BE2C (cell line): ENCODE measurements around the gene TXNRD1.

Experiments used
- DNase-seq: peaks from one replicate; pipeline ENCODE4 v3.0.0-alpha.2; 2020
- H3K27me3 ChIP-seq: fragments of 250-450 bp; sonication (Bioruptor Pico); 2 replicates; pipeline ENCODE4 v1.5.1; 2020; ENCODE audit warnings: mild to moderate bottlenecking
- H3K36me3 ChIP-seq: fragments of 250-450 bp; sonication (Bioruptor Pico); 2 replicates; pipeline ENCODE4 v1.5.1; 2020; ENCODE audit warnings: mild to moderate bottlenecking
- H3K4me1 ChIP-seq: fragments of 250-450 bp; sonication (Bioruptor Pico); 2 replicates; pipeline ENCODE4 v1.5.1; 2020
- H3K4me3 ChIP-seq: 2 replicates; pipeline ENCODE4 v1.5.1; 2011; ENCODE audit warnings: low read depth, low read length
- H3K9me3 ChIP-seq: fragments of 250-450 bp; sonication (Bioruptor Pico); 2 replicates; pipeline ENCODE4 v1.5.1; 2020
- TF ChIP-seq, protein P1 (sequence below): IDR thresholded peaks from 2 replicates; pipeline ENCODE4 v1.5.1; 2012; ENCODE audit warnings: mild to moderate bottlenecking, low read depth, low read length

The TXNRD1 gene

DNA sequence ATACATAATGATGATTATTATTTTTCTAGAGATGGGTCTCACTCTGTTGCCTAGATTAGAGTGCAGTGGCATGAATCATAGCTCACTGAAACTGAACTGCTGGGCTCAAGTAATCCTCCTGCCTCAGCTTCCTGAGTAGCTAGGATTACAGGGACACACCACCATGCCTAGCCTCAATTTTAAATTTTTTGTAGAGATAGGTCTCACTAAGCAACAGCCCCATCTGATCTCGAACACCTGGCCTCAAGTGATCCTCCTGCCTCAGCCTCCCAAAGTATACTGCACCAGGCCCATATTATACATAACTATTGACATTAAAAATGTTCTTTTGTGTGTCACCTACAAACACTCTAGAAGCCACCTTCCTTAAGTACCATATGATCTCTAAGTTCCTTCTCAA is 3.4 kb downstream of the TXNRD1 start:
- no peak for DNase-seq
- H3K27me3 ChIP-seq, result peaks cover 9% of the 10 kb centered on the region; the same call in 1 of the 2 replicates
- no peaks in the 10 kb centered on the region for H3K36me3 ChIP-seq
- TF ChIP-seq, protein P1, sequence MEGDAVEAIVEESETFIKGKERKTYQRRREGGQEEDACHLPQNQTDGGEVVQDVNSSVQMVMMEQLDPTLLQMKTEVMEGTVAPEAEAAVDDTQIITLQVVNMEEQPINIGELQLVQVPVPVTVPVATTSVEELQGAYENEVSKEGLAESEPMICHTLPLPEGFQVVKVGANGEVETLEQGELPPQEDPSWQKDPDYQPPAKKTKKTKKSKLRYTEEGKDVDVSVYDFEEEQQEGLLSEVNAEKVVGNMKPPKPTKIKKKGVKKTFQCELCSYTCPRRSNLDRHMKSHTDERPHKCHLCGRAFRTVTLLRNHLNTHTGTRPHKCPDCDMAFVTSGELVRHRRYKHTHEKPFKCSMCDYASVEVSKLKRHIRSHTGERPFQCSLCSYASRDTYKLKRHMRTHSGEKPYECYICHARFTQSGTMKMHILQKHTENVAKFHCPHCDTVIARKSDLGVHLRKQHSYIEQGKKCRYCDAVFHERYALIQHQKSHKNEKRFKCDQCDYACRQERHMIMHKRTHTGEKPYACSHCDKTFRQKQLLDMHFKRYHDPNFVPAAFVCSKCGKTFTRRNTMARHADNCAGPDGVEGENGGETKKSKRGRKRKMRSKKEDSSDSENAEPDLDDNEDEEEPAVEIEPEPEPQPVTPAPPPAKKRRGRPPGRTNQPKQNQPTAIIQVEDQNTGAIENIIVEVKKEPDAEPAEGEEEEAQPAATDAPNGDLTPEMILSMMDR, result no peak
- peaks cover 7% of the 10 kb centered on the region for H3K4me1 ChIP-seq
- H3K4me3 ChIP-seq, result no peak overlapping the region
- no peaks in the 10 kb centered on the region for H3K9me3 ChIP-seq

DNA sequence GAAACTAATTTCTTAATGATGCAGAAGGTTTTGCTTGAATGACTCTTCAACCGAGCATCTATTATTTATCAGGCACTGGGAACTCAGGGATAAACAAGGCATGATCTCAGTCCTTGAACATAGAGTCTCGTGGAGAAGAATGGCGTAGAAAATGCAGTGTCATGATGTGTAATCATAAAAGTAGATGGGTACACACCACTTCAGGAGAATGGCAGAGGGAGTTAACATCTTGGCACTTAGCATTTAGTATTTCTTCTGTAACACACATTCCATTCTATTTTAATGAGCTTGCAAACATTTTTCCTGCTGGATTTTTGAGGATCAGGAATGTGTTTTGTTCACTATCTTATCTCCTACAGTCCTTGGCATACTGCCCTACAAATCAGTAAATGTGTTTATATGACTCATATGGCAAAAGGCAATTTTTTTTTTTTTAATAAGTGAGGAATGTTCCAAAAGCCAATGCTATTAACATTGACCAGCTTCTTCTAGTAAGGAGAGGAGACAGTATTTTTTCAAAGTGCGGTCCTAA is 3.8 kb downstream of the TXNRD1 start:
- no peak for DNase-seq
- Histone ChIP-seq H3K9me3 (no peaks in the 10 kb centered on the region), H3K36me3 (no peaks in the 10 kb centered on the region), H3K4me1 (peaks cover 7% of the 10 kb centered on the region), H3K27me3 (peaks cover 9% of the 10 kb centered on the region; the same call in 1 of the 2 replicates), H3K4me3 (no peak overlapping the region)
- TF ChIP-seq, protein P1, result no peak

DNA sequence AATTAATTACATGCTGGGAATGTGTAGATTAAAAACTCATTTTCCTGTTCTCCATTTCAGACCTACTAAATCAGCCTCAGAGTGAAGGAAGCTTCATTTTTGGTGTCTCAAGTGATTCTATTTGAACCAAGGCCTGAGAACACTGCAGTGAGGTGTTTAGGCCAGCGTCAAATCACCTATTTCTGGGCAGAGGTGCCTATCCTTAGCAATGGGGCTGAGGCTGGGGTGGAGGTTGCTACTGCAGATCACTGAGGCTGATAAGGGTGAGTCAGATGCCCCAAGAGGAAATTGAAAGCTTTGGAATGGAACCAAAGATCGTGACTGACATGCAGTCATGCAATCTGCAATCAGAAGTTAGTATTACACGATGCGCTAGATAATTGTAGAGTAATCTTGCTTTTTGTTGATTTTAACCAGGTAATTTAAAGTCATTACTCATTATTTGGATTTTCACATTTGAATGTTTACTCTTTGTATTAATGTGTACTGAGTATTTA is 4.4 kb downstream of the TXNRD1 start:
- no peaks in the 10 kb centered on the region for H3K36me3 ChIP-seq
- H3K9me3 ChIP-seq, result no peaks in the 10 kb centered on the region
- H3K4me1 ChIP-seq, result peaks cover 7% of the 10 kb centered on the region
- peaks cover 9% of the 10 kb centered on the region; the same call in 1 of the 2 replicates for H3K27me3 ChIP-seq
- TF ChIP-seq, protein P1, result no peak
- H3K4me3 ChIP-seq, result no peak overlapping the region
- DNase-seq, result peak; percentile 26

DNA sequence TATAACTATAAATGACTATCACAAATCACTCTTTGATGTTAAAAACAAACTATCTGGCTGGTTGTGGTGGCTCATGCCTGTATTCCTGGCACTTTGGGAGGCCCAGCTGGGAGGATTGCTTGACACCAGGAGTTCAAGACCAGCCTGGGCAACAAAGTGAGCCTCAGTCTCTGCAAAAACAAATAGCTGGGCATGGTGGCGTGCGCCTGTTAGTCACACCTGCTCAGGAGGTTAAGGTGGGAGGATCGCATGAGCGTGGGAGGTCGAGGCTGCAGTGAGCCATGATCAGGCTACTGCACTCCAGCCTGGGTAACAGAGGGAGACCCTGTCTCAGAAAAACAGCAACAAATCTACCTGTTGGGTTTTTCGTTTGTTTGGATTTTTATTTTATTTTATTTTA is 5.4 kb downstream of the TXNRD1 start:
- TF ChIP-seq, protein P1, result no peak
- H3K9me3 ChIP-seq, result no peaks in the 10 kb centered on the region
- no peak overlapping the region for H3K4me3 ChIP-seq
- H3K4me1 ChIP-seq, result peaks cover 7% of the 10 kb centered on the region
- peaks cover 9% of the 10 kb centered on the region; the same call in 1 of the 2 replicates for H3K27me3 ChIP-seq
- no peaks in the 10 kb centered on the region for H3K36me3 ChIP-seq
- DNase-seq, result no peak

DNA sequence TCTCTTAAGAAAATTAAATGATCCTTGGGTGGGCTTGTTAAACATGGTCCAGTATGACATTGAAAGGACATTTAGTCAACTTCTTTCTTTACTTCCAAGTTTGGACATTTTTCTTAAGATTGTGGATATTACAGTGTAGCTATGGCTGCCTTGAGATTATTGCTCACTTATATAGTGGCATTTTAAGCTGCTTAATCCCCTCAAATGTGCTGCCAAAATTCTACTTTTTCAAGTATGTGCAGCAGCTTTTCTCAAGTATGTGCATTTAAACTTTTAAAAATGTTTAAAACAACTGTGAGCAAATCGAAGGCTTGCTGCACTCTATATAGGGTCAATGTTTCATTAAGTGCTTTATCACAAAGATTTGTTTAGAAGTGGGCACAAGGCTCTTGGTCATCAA is 7.4 kb downstream of the TXNRD1 start:
- no peak for DNase-seq
- H3K4me1 ChIP-seq, result peaks cover 7% of the 10 kb centered on the region

DNA sequence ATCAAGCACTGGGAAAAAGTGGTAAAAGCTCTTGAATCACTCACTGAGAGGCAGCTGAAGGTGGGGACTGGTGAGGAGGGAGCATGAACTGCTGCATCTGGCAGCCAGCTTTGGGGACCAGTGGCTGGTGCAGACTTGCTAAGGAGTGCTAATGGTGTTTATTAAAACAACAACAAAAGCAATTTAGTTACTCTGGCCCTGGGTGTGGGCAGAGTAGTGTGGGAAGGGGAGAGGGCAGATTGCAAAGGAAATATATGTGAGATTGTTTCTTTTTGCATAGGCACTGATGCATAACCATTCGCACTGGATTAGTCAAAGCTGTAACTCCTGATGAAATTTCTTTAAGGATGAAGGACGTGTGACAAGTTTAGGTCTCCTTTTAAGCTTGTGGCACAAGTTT is 8.1 kb downstream of the TXNRD1 start:
- DNase-seq, result no peak
- Histone ChIP-seq H3K27me3 (peaks cover 9% of the 10 kb centered on the region; the same call in 1 of the 2 replicates), H3K4me1 (peaks cover 7% of the 10 kb centered on the region), H3K9me3 (no peaks in the 10 kb centered on the region), H3K36me3 (no peaks in the 10 kb centered on the region), H3K4me3 (no peak overlapping the region)
- TF ChIP-seq, protein P1, result no peak

More for the DNA sequence above, 7.4 kb downstream of the TXNRD1 start:
- no peak overlapping the region for H3K4me3 ChIP-seq
- peaks cover 9% of the 10 kb centered on the region; the same call in 1 of the 2 replicates for H3K27me3 ChIP-seq
- no peaks in the 10 kb centered on the region for H3K36me3 ChIP-seq
- TF ChIP-seq, protein P1, result no peak
- no peaks in the 10 kb centered on the region for H3K9me3 ChIP-seq
